Activated T-cell treated with anti-CD3 and anti-CD28 coated beads for 4 hours (primary cell): Measurements from ENCODE around the gene SSH3.
A peak's percentile ranks its signal among the peaks of the same experiment; 100 is the strongest.

ENCODE experiments used
- DNase-seq: peaks from one replicate; pipeline ENCODE4 v3.0.0-alpha.2; 2020

Gene SSH3

GRCh38 chr11:67280341-67280787, 23.0 kb upstream of the SSH3 start:
- DNase-seq: no peak

GRCh38 chr11:67280788-67281551, 22.4 kb upstream of the SSH3 start:
- no peak for DNase-seq

- no peak for DNase-seq
These were observed 21.7 kb upstream of the SSH3 start for GRCh38 chr11:67281552-67282150.

GRCh38 chr11:67282155-67282875, 21.0 kb upstream of the SSH3 start:
- no peak for DNase-seq

GRCh38 chr11:67282876-67283371, 20.4 kb upstream of the SSH3 start:
- no peak for DNase-seq

- DNase-seq: no peak
These were observed 19.8 kb upstream of the SSH3 start for GRCh38 chr11:67283481-67283963.

- DNase-seq: no peak
These were observed 18.4 kb upstream of the SSH3 start for GRCh38 chr11:67284811-67285540.

GRCh38 chr11:67285541-67286498, 17.5 kb upstream of the SSH3 start:
- DNase-seq: no peak

- DNase-seq: no peak
These were observed 16.6 kb upstream of the SSH3 start for GRCh38 chr11:67286621-67287333.

GRCh38 chr11:67287355-67288197, 15.8 kb upstream of the SSH3 start:
- DNase-seq: no peak

- no peak for DNase-seq
These were observed 15.2 kb upstream of the SSH3 start for GRCh38 chr11:67288198-67288451.

- peak; percentile 74 for DNase-seq
These were observed 14.7 kb upstream of the SSH3 start for GRCh38 chr11:67288452-67289225.

- DNase-seq: no peak
These were observed 14.1 kb upstream of the SSH3 start, which contains the start of gene ANKRD13D for GRCh38 chr11:67289226-67289650. TSS of gene ANKRD13D (plus strand) at chr11:67289303. CDS start at chr11:67289461, 158 bp downstream.

GRCh38 chr11:67289651-67290479, 13.5 kb upstream of the SSH3 start:
- no peak for DNase-seq

- no peak for DNase-seq
These were observed 12.5 kb upstream of the SSH3 start for GRCh38 chr11:67290801-67291200.

GRCh38 chr11:67291481-67292381, 11.6 kb upstream of the SSH3 start:
- no peak for DNase-seq

- DNase-seq: no peak
These were observed 10.7 kb upstream of the SSH3 start for GRCh38 chr11:67292671-67293070.
